ENCODE measurements around the gene DOCK1.

DOCK1 gene

DNA sequence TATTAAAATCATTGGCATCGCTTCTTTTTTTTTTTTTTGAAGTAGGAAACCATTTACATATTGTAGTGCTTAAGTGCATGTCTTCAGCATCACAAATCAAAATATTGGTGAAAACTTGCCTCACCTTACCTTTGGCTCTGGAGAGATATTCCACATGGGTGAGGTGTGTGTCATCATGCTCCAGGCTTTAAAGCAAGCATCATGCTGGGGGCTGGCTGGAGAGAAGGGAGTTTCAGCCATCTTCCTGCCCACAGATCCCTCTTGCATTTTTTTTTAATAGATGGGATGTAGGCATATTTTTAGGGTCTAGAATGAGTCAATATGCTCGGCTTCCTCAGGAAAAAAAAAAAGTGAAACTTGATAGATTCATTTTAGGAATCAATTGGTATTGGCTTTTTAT lies 293.5 kb downstream of the DOCK1 start:
- TF ChIP-seq, protein P1, sequence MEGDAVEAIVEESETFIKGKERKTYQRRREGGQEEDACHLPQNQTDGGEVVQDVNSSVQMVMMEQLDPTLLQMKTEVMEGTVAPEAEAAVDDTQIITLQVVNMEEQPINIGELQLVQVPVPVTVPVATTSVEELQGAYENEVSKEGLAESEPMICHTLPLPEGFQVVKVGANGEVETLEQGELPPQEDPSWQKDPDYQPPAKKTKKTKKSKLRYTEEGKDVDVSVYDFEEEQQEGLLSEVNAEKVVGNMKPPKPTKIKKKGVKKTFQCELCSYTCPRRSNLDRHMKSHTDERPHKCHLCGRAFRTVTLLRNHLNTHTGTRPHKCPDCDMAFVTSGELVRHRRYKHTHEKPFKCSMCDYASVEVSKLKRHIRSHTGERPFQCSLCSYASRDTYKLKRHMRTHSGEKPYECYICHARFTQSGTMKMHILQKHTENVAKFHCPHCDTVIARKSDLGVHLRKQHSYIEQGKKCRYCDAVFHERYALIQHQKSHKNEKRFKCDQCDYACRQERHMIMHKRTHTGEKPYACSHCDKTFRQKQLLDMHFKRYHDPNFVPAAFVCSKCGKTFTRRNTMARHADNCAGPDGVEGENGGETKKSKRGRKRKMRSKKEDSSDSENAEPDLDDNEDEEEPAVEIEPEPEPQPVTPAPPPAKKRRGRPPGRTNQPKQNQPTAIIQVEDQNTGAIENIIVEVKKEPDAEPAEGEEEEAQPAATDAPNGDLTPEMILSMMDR (IDR thresholded peaks at IDR 0.05): no peak
- H3K36me3 ChIP-seq: no peaks in the 10 kb centered on the region
- no peak overlapping the region for H3K4me3 ChIP-seq (ENCODE audit: low read depth in 1 of 2, low read length in 1 of 2)
- H3K27ac ChIP-seq: no peak overlapping the region
- H3K4me1 ChIP-seq (ENCODE audit: control insufficient read depth in 1 of 2, insufficient read depth in 1 of 2, low read depth in 1 of 2, low read length in 1 of 2): no peaks in the 10 kb centered on the region
- peaks cover 65% of the 10 kb centered on the region for H3K27me3 ChIP-seq
- H3K9me3 ChIP-seq: no peaks in the 10 kb centered on the region

DNA sequence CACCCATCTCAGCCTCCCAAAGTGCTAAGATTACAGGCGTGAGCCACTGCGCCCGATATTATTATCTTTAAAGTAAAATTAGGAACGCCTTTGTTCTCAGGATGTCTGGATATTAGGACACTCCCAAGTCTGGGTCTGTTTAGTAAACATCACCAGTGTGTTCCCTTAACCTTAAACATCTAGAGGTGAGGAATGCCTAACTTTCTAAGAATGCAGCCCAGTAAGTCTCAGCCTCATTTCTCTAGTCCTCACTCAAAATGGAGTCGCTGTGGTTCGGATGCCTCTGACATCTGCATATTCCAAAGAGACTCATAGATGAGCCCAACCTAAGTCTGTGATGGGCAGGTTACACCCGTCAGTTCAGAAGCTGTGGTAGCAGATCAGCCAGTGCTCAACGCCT lies 295.4 kb downstream of the DOCK1 start:
- H3K4me3 ChIP-seq (ENCODE audit: low read depth in 1 of 2, low read length in 1 of 2): no peak overlapping the region
- TF ChIP-seq, protein P1 (IDR thresholded peaks at IDR 0.05): no peak
- H3K36me3 ChIP-seq: no peaks in the 10 kb centered on the region
- no peak overlapping the region for H3K27ac ChIP-seq
- no peaks in the 10 kb centered on the region for H3K9me3 ChIP-seq
- peaks cover 45% of the 10 kb centered on the region for H3K27me3 ChIP-seq
- H3K4me1 ChIP-seq (ENCODE audit: control insufficient read depth in 1 of 2, insufficient read depth in 1 of 2, low read depth in 1 of 2, low read length in 1 of 2): no peaks in the 10 kb centered on the region

DNA sequence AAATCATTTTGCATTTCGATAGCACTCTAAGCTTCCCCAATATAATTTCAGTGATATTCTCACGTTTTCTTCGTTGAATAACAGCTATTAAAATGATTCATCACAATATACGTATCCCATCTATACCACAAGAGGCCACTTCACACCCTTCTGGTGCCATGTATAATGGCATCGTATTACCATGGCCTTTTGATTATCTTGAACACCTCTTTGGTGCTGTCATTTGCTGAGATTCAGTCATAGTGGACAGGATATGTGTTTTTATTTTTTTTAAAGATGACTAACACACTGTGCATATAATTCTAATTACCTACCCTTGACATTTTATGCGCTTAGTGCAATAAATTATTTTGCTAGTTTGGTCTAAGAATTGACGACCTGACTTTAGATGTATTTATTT lies 297.8 kb downstream of the DOCK1 start:
- no peaks in the 10 kb centered on the region for H3K9me3 ChIP-seq
- peaks cover 21% of the 10 kb centered on the region for H3K27me3 ChIP-seq
- H3K36me3 ChIP-seq: no peaks in the 10 kb centered on the region
- H3K4me1 ChIP-seq (ENCODE audit: control insufficient read depth in 1 of 2, insufficient read depth in 1 of 2, low read depth in 1 of 2, low read length in 1 of 2): no peaks in the 10 kb centered on the region
- H3K4me3 ChIP-seq (ENCODE audit: low read depth in 1 of 2, low read length in 1 of 2): no peak overlapping the region
- TF ChIP-seq, protein P1 (IDR thresholded peaks at IDR 0.05): no peak
- no peak overlapping the region for H3K27ac ChIP-seq

DNA sequence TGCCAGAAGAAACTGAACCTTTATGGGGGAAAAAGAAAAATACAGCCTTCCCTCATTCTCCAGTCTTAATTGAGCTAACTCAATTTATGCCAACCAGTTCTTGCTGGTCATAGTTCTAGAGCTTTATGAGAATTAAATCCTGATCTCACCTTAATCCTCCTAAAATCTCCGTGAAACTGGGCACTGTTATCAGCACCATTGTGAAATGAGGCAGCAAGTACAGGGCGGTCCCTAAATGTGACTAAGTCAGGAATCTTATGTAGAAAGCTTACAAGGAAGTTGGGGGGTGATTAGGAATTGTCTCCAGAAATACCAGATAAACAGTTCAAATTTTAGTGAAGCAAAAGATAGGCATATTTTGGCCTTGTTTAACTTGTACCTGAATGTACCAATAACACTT lies 301.9 kb downstream of the DOCK1 start:
- no peaks in the 10 kb centered on the region for H3K9me3 ChIP-seq

DNA sequence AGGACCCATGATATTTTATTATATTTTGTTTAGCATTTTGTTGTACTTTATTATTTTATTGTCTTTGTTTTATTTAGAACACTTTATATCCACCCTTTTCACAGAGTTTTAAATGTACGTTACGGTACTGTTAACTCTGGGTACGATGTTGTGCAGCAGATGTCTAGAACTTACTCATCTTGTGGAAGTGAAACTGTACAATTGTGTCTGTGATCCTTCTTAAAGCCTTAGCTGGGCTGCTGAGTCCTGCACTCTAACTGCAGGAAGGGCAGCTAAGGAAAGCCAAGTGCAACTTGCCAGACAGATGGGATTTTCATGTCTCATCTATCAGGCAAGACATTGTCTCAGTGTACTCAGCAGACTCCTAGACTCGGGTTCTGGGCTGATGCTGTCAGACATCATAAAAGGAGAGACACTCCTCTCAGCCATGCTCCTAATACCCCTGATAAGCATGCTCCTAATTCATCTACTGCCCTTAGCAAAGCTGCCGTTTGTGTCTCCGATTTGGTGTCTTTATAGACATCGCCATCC lies 305.8 kb downstream of the DOCK1 start:
- no peaks in the 10 kb centered on the region for H3K4me1 ChIP-seq (ENCODE audit: control insufficient read depth in 1 of 2, insufficient read depth in 1 of 2, low read depth in 1 of 2, low read length in 1 of 2)
- H3K36me3 ChIP-seq: no peaks in the 10 kb centered on the region
- TF ChIP-seq, protein P1 (IDR thresholded peaks at IDR 0.05): no peak
- H3K4me3 ChIP-seq (ENCODE audit: low read depth in 1 of 2, low read length in 1 of 2): no peak overlapping the region
- H3K27ac ChIP-seq: no peak overlapping the region
- no peaks in the 10 kb centered on the region for H3K9me3 ChIP-seq
- no peaks in the 10 kb centered on the region for H3K27me3 ChIP-seq

More for the DNA sequence above, 301.9 kb downstream of the DOCK1 start:
- Histone ChIP-seq H3K27me3 (no peaks in the 10 kb centered on the region), H3K27ac (no peak overlapping the region), H3K4me3 (ENCODE audit: low read depth in 1 of 2, low read length in 1 of 2) (no peak overlapping the region), H3K4me1 (ENCODE audit: control insufficient read depth in 1 of 2, insufficient read depth in 1 of 2, low read depth in 1 of 2, low read length in 1 of 2) (no peaks in the 10 kb centered on the region), H3K36me3 (no peaks in the 10 kb centered on the region)
- TF ChIP-seq, protein P1 (IDR thresholded peaks at IDR 0.05): no peak

DNA sequence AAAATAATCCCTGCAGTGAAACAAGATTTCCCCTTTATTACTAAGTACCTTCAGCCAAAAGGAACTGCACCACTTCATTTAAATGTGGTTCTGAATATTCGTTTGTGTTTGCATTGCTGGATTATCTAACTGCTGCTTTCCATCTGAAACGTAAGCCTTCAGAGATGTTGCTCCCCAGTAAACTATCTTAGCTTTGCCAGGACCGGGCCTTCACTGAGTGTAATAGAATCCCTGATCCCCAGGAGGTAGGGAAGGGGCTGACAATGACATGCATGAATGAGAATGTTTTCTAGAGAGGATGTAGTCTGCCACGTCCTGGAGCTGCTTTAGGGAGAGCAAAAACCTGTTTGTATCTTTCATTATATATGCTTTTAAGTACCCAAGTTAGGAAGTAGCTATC lies 310.6 kb downstream of the DOCK1 start:
- no peak overlapping the region for H3K4me3 ChIP-seq (ENCODE audit: low read depth in 1 of 2, low read length in 1 of 2)
- no peaks in the 10 kb centered on the region for H3K4me1 ChIP-seq (ENCODE audit: control insufficient read depth in 1 of 2, insufficient read depth in 1 of 2, low read depth in 1 of 2, low read length in 1 of 2)
- TF ChIP-seq, protein P1 (IDR thresholded peaks at IDR 0.05): no peak
- H3K27ac ChIP-seq: no peak overlapping the region
- no peaks in the 10 kb centered on the region for H3K36me3 ChIP-seq
- H3K9me3 ChIP-seq: no peaks in the 10 kb centered on the region
- H3K27me3 ChIP-seq: no peaks in the 10 kb centered on the region
